Left ventricle myocardium inferior (tissue), 1 donor: ENCODE measurements around the gene PCNX1. TPM values are rescaled to one million over a fixed set of nuclear protein-coding genes. Genes with fewer than 3 reads are reported as not detected.

Experiments used
- DNase-seq: peaks from one replicate; pipeline ENCODE4 v3.0.0-alpha.2; 2020
- H3K27ac ChIP-seq: fragments of 200-600 bp; replicated peaks from 2 replicates; pipeline ENCODE4 v1.8.0; 2021
- H3K27me3 ChIP-seq: fragments of 200-600 bp; 2 replicates; pipeline ENCODE4 v1.8.0; 2021; ENCODE audit warnings: low read depth
- H3K36me3 ChIP-seq: fragments of 200-600 bp; 2 replicates; pipeline ENCODE4 v1.8.0; 2021
- H3K4me1 ChIP-seq: fragments of 200-600 bp; 2 replicates; pipeline ENCODE4 v1.8.0; 2021
- H3K4me3 ChIP-seq: fragments of 200-600 bp; 2 replicates; pipeline ENCODE4 v1.8.0; 2021; ENCODE audit warnings: mild to moderate bottlenecking, moderate library complexity
- H3K9me3 ChIP-seq: fragments of 200-600 bp; replicated peaks from 2 replicates; pipeline ENCODE4 v1.8.0; 2021
- CTCF ChIP-seq: fragments of 200-600 bp; IDR thresholded peaks from 2 replicates; pipeline ENCODE4 v1.8.0; 2021; ENCODE audit warnings: antibody characterized with exemption, mild to moderate bottlenecking, borderline replicate concordance
- intact Hi-C: fragments of 100-400 bp; cut with micrococcal nuclease; formaldehyde crosslinking; loops from one replicate; pipeline ENCODE4 v1.11.0; 2022
- total RNA-seq: library from RNA; stranded (reverse); fragmentation: NEBNext Ultra II Directional; extraction: Animal tissue kit (Norgen Biotek cat#: 25700); gene quantifications from one replicate; pipeline ENCODE4 v1.2.1, GENCODE V29; 2021
- donor health status: DM: no; HTN: yes; CAD: no; lungs with severe emphysema.

The PCNX1 gene
- total RNA-seq, 1 donor from 2014 or later = 35.2 TPM

DNA sequence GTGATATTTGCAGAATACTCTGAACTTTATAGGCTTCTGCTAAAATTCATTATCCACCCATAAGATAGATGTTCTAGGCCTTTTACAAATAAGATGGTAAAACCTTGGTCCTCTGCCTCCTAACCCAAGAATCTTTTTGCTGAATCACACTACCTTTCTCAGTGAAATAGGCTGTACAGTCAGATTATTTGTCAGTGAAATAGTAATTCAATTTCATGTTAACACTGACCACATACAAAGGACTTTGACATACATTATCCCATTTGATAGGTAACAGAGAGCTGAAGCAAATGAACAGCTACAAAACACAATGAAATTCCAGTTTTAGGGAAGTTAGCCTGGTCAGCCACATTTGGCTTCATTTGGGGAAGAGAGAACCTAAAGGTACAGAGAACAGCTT, 141.1 kb downstream of the PCNX1 start:
- no peak for TF ChIP-seq CTCF
- H3K4me1 ChIP-seq = no peaks in the 10 kb centered on the region
- H3K27me3 ChIP-seq = no peaks in the 10 kb centered on the region
- intact Hi-C loops = no loop called here
- no peak overlapping the region for H3K4me3 ChIP-seq
- no peak for DNase-seq
- H3K36me3 ChIP-seq = peaks cover 80% of the 10 kb centered on the region
- peaks cover 7% of the 10 kb centered on the region for H3K9me3 ChIP-seq
- no peak overlapping the region for H3K27ac ChIP-seq

DNA sequence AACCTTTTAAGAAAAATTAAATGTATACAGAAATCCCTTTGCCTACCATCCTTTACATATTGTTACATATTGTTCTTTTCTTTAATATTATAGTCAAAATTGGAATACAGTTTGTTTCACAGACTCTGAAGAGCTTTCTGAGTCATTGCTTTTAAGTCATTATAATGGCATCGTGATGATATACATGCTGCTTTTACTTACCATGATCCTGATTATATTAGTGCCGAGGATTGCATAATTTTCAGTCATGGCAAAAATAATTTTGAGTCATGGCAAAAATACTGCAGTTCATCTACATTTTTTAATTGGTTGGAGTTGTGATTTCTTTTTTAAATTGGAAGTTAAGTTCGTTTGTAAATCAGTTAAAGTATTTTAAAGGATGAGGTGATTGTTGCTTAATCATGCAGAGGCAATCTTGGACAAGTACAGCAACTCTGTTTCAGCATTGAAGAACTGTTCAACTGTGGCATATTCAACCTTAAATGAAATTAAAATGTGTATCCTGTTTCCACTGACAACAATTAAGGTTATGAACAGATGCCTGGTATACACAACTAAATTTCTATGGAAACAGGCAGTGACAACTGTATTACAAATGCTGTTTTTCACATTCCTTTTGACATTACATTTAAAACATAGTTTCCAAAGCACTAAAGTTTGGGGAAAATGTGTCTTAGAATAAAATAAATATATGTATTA, 142.3 kb downstream of the PCNX1 start:
- no peak for DNase-seq
- Histone ChIP-seq H3K36me3 (peaks cover 80% of the 10 kb centered on the region), H3K27me3 (no peaks in the 10 kb centered on the region), H3K27ac (no peak overlapping the region), H3K4me1 (no peaks in the 10 kb centered on the region), H3K9me3 (no peaks in the 10 kb centered on the region), H3K4me3 (no peak overlapping the region)
- no peak for TF ChIP-seq CTCF
- intact Hi-C loops = no loop called here

- no peaks in the 10 kb centered on the region for H3K4me1 ChIP-seq
- H3K27ac ChIP-seq = no peak overlapping the region
- no peaks in the 10 kb centered on the region for H3K27me3 ChIP-seq
- intact Hi-C loops = no loop called here
- peak; percentile 43 for TF ChIP-seq CTCF
- no peak for DNase-seq
- H3K9me3 ChIP-seq = no peaks in the 10 kb centered on the region
- H3K4me3 ChIP-seq = no peak overlapping the region
- peaks cover 78% of the 10 kb centered on the region for H3K36me3 ChIP-seq
Measured at GRCh38 chr14:71050227-71050823, 143.1 kb downstream of the PCNX1 start.

- H3K27me3 ChIP-seq = no peaks in the 10 kb centered on the region
- peaks cover 82% of the 10 kb centered on the region for H3K36me3 ChIP-seq
- intact Hi-C loops = no loop called here
- H3K4me3 ChIP-seq = no peak overlapping the region
- DNase-seq = no peak
- no peaks in the 10 kb centered on the region for H3K4me1 ChIP-seq
- H3K27ac ChIP-seq = no peak overlapping the region
- no peak for TF ChIP-seq CTCF
- H3K9me3 ChIP-seq = no peaks in the 10 kb centered on the region
Measured at GRCh38 chr14:71054706-71055105, 147.4 kb downstream of the PCNX1 start.

- intact Hi-C loops = no loop called here
- H3K27ac ChIP-seq = no peak overlapping the region
- no peak overlapping the region for H3K4me3 ChIP-seq
- no peaks in the 10 kb centered on the region for H3K9me3 ChIP-seq
- H3K4me1 ChIP-seq = peaks cover 4% of the 10 kb centered on the region
- no peaks in the 10 kb centered on the region for H3K27me3 ChIP-seq
- peaks cover 91% of the 10 kb centered on the region for H3K36me3 ChIP-seq
- TF ChIP-seq CTCF = no peak
- no peak for DNase-seq
Measured at GRCh38 chr14:71056168-71056567, 148.9 kb downstream of the PCNX1 start.
